Measurements from ENCODE around the gene RASAL2.

GRCh38 chr1:178368208-178368607 is 274.3 kb downstream of the RASAL2 start:
- TF ChIP-seq CTCF (conservative IDR thresholded peaks at IDR 0.05; ENCODE audit: low read depth in 2 of 2) (no peak), REST (IDR thresholded peaks at IDR 0.05; ENCODE audit: unreplicated experiment) (no peak), EZH2 (IDR thresholded peaks at IDR 0.05; ENCODE audit: low read depth, unreplicated experiment) (no peak), JUNB (IDR thresholded peaks at IDR 0.05; ENCODE audit: unreplicated experiment) (no peak), STAT1 (IDR thresholded peaks at IDR 0.05; ENCODE audit: unreplicated experiment) (no peak), POLR2AphosphoS5 (IDR thresholded peaks at IDR 0.05; ENCODE audit: low read depth) (no peak), ZNF331 (CRISPR knock-in tag; IDR thresholded peaks at IDR 0.05; ENCODE audit: low read depth) (no peak), CREB1 (CRISPR knock-in tag; IDR thresholded peaks at IDR 0.05; ENCODE audit: low read depth) (no peak), NANOG (IDR thresholded peaks at IDR 0.05; ENCODE audit: borderline replicate concordance) (no peak), EZH2phosphoT487 (IDR thresholded peaks at IDR 0.05; ENCODE audit: unreplicated experiment) (no peak), ZNF114 (CRISPR knock-in tag; IDR thresholded peaks at IDR 0.05) (no peak)

Measured in GM23338 (cell line).